HUES48 (cell line): ENCODE measurements around the gene H6PD.

Experiments
- H3K27ac ChIP-seq: one replicate; pipeline ENCODE4 v1.7.0; 2013; ENCODE audit warnings: low read depth, low read length, inconsistent platforms
- H3K27me3 ChIP-seq: 2 replicates; pipeline ENCODE4 v1.6.1; 2013; ENCODE audit warnings: mild to moderate bottlenecking, low read length; ENCODE audit not compliant: control insufficient read depth, insufficient read depth
- H3K36me3 ChIP-seq: 2 replicates; pipeline ENCODE4 v1.6.1; 2013; ENCODE audit warnings: low read length; ENCODE audit not compliant: control insufficient read depth, insufficient read depth
- H3K4me1 ChIP-seq: 2 replicates; pipeline ENCODE4 v1.6.1; 2013; ENCODE audit warnings: mild to moderate bottlenecking, low read length; ENCODE audit not compliant: control insufficient read depth, insufficient read depth
- H3K4me3 ChIP-seq: 2 replicates; pipeline ENCODE4 v1.5.1; 2013; ENCODE audit warnings: mild to moderate bottlenecking, low read depth, low read length
- H3K9ac ChIP-seq: 2 replicates; pipeline ENCODE4 v1.6.1; 2013; ENCODE audit warnings: mild to moderate bottlenecking, low read depth, low read length, moderate library complexity
- H3K9me3 ChIP-seq: 2 replicates; pipeline ENCODE4 v1.6.1; 2013; ENCODE audit warnings: low read length; ENCODE audit not compliant: control insufficient read depth, insufficient read depth

The H6PD gene

DNA sequence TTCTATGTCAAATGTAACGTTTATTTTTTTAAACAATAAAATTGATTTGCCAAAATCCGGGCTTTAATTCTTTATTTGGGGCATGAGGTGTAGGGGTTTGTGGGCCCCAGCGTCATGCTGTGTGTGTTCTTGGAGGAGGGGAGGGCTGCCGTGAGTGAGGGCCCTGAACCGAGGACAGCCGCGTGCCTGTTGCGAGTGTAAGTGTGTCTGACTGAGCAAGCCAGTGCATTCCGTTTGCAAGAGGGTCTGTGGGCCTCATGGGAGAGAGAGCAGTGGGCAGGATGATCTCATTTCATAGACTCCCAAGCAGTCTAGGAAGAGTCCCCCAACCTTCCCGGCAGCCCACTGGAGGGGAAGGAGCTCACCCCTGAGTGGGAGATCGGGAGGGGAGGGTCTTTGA, 36.7 kb downstream of the H6PD start:
- Histone ChIP-seq H3K36me3 (no peaks in the 10 kb centered on the region), H3K27ac (no peak overlapping the region), H3K9me3 (no peaks in the 10 kb centered on the region), H3K4me3 (no peak overlapping the region), H3K27me3 (no peaks in the 10 kb centered on the region), H3K4me1 (peaks cover 10% of the 10 kb centered on the region; the same call in 1 of the 2 replicates), H3K9ac (no peak overlapping the region)

DNA sequence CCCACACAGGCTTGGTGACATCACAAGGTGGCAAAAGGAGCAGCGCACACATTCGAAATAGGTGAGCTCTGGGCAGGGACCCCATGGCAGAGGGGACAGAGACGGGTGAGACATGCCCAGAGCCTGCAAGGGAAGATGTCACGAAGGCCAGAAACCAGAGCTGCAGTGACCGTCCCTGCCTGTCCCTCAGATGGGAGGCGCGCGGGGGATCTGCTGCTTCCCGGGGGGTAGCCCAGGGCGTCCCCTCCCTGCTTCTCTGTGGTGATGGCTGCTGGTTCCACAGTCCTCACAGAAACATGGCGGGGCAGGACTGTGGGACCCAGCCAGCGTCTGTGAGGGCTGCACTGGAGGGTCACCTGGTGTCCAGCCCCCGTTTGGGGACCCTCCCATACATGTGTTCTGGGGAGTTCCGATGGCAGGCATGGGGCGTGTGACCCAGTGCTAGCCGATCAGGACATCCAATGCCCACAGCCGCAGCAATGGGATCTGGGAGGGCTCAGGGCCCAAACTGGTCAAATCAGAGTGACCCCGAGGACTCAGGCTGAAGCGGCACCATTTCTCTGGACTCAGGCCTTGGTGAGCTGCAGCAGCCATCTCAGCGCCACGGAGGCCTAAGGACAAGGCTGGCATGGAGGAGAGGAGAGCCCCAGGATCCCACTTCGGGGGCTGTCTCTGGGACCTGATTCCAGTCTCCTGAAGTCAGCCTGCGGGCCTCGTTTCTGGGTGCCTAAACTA, 37.5 kb downstream of the H6PD start:
- no peak overlapping the region for H3K9ac ChIP-seq
- H3K36me3 ChIP-seq, result no peaks in the 10 kb centered on the region
- H3K27me3 ChIP-seq, result no peaks in the 10 kb centered on the region
- H3K4me3 ChIP-seq, result no peak overlapping the region
- H3K27ac ChIP-seq, result no peak overlapping the region
- no peaks in the 10 kb centered on the region for H3K9me3 ChIP-seq
- peaks cover 10% of the 10 kb centered on the region; the same call in 1 of the 2 replicates for H3K4me1 ChIP-seq

DNA sequence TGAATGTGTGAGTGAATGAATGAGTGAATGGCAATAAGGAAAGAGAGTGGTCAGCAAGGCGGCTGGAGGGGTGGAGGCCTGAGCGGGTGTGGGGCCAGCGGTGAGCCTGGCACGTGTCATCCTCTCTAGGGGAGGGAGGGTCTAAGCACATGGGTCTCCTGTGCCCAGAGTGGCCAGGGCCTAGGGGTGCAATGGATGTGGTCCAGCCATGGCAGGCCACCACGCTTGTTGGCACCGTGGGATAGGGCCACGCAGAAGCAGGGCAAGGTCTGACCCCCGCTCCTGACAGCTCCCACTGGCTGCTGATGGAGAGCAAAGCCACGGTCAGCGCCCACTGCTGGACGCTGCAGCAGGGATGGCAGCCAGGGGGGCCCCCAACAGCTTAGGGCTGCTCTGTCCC, 38.6 kb downstream of the H6PD start:
- H3K4me3 ChIP-seq, result no peak overlapping the region
- H3K4me1 ChIP-seq, result peaks cover 7% of the 10 kb centered on the region; the same call in 1 of the 2 replicates
- no peaks in the 10 kb centered on the region for H3K36me3 ChIP-seq
- no peaks in the 10 kb centered on the region for H3K27me3 ChIP-seq
- H3K9me3 ChIP-seq, result no peaks in the 10 kb centered on the region
- H3K9ac ChIP-seq, result no peak overlapping the region
- no peak overlapping the region for H3K27ac ChIP-seq

DNA sequence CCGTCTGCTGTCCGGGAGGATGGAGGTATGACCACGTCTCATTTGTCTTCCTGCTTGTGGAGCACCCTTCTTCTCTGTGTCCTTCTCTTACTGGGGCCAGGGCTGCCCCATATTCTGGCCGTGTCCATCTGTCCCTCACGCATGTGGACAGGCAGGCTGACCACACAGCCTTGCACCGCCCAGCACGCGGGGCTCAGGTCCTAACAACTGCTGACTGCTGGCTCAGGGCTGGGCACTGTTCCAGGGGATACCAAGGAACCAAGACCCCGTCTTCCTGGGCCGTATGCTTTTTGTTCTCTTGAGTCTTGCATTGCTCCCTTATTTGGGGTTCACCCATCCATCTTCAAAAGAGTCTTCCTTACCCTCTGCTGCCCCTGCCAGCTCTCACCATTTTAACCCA, 40.6 kb downstream of the H6PD start:
- peaks cover 7% of the 10 kb centered on the region; the same call in 1 of the 2 replicates for H3K4me1 ChIP-seq
- H3K27me3 ChIP-seq, result no peaks in the 10 kb centered on the region
- H3K9ac ChIP-seq, result no peak overlapping the region
- no peaks in the 10 kb centered on the region for H3K9me3 ChIP-seq
- H3K36me3 ChIP-seq, result no peaks in the 10 kb centered on the region
- no peak overlapping the region for H3K4me3 ChIP-seq
- H3K27ac ChIP-seq, result no peak overlapping the region

DNA sequence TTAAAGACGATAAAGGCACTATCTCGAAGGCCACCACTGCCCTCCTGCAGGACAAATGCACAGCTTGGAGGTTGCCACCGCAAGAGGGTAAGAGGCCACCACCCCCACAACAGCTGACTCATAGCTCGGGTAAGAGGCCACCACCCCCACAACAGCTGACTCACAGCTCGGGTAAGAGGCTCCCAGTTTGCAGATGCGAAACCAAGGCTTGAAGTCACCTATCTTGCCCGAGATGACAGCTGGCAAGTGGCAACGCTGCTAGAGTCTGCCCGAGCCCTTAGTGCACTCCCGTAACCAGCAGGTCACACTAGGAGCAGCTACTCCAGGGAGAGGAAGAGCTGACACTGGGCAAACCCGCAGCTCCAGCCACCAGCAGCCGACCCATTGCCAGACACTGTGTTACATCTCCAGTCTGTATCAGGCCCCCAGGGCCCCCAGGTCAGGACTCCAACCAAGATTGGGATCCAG, 41.0 kb downstream of the H6PD start:
- Histone ChIP-seq H3K4me1 (peaks cover 7% of the 10 kb centered on the region; the same call in 1 of the 2 replicates), H3K9ac (no peak overlapping the region), H3K4me3 (no peak overlapping the region), H3K27ac (no peak overlapping the region), H3K36me3 (no peaks in the 10 kb centered on the region), H3K9me3 (no peaks in the 10 kb centered on the region), H3K27me3 (no peaks in the 10 kb centered on the region)

DNA sequence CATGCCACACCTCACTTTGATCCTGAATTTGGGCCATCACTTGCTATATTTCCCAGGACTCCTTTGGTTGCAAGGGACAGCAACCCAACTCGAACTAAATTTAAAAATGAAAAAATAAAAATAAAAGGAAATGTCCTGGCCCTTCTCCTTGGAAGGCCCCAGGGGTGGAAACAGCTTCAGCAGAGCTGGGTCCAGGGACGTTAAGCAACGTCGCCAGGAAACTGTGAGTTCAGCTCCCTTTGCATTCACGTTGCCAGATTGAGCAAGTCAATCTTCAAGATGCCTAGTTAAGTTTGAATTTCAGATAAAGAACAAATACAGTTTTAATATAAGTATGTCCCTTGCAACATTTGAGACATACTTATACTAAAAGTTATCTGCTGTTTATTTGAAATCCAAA, 43.5 kb downstream of the H6PD start:
- H3K27me3 ChIP-seq, result no peaks in the 10 kb centered on the region
- no peaks in the 10 kb centered on the region for H3K9me3 ChIP-seq
- H3K4me1 ChIP-seq, result peaks cover 7% of the 10 kb centered on the region; the same call in 1 of the 2 replicates
- H3K9ac ChIP-seq, result no peak overlapping the region
- H3K4me3 ChIP-seq, result no peak overlapping the region
- H3K36me3 ChIP-seq, result no peaks in the 10 kb centered on the region
- no peak overlapping the region for H3K27ac ChIP-seq

DNA sequence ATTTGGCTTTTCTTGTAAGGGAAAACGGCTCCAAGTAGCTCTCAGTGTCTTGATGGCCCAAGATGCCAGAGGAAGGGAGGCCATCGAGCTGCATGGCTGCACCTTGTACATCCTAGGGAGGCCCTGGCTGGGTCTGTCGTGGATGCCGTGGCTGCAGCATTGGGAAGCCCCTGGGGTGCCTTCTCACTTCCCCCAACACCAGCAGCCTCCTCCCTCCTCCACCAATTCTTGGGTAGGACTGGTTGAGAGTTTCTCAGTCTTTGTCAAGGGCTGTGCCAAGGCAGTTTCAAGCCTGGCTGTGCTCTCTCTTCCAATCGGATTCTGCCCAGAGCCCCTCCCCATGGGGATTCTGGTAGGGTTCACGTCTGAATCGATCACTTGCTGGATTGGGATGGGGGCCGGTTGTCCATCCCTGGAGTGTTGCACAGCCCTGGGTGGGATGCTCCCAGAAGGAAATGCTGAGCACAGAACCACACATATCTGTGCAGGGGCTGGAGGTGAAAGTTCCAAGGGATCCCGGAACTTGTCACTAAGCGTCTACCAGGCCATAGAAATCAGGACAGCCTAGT, 44.1 kb downstream of the H6PD start:
- Histone ChIP-seq H3K27ac (no peak overlapping the region), H3K36me3 (no peaks in the 10 kb centered on the region), H3K9me3 (no peaks in the 10 kb centered on the region), H3K4me1 (peaks cover 7% of the 10 kb centered on the region; the same call in 1 of the 2 replicates), H3K9ac (no peak overlapping the region), H3K4me3 (no peak overlapping the region), H3K27me3 (no peaks in the 10 kb centered on the region)

DNA sequence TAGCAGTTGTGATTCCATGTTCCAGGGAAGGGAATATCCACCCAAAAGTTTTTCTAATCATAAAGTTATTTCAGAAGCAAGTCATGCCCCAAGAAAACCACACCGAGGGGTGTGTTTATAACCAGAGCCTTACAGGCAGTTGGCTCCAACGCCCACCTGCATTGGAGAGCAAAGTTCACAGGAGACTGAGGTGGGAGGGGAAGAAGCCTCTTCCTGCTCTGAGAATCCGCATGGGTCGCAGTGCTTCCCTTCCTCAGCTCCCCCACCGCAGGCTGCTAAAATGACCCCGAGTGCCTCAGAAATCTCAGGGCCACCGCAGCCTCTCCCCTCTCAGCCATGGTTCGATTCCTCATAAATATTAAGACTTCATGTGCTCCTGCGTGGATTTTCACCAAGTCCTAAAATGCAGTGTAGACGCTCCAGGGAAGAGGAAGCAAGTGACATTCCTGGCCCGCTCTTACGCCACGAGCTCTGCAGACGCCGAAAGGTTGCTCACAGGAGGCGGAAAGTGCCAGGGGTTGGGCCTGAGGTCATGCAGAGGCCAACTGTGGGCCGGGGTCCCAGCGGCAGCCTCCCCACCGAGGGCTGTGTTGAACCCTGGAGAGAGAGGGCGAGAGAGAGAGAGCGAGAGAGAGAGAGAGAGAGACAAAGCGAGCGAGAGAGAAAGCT, 44.7 kb downstream of the H6PD start:
- no peaks in the 10 kb centered on the region for H3K9me3 ChIP-seq
- H3K9ac ChIP-seq, result no peak overlapping the region
- H3K27me3 ChIP-seq, result no peaks in the 10 kb centered on the region
- no peaks in the 10 kb centered on the region for H3K36me3 ChIP-seq
- H3K4me3 ChIP-seq, result no peak overlapping the region
- peaks cover 7% of the 10 kb centered on the region; the same call in 1 of the 2 replicates for H3K4me1 ChIP-seq
- peak overlapping the region; percentile 0 for H3K27ac ChIP-seq

DNA sequence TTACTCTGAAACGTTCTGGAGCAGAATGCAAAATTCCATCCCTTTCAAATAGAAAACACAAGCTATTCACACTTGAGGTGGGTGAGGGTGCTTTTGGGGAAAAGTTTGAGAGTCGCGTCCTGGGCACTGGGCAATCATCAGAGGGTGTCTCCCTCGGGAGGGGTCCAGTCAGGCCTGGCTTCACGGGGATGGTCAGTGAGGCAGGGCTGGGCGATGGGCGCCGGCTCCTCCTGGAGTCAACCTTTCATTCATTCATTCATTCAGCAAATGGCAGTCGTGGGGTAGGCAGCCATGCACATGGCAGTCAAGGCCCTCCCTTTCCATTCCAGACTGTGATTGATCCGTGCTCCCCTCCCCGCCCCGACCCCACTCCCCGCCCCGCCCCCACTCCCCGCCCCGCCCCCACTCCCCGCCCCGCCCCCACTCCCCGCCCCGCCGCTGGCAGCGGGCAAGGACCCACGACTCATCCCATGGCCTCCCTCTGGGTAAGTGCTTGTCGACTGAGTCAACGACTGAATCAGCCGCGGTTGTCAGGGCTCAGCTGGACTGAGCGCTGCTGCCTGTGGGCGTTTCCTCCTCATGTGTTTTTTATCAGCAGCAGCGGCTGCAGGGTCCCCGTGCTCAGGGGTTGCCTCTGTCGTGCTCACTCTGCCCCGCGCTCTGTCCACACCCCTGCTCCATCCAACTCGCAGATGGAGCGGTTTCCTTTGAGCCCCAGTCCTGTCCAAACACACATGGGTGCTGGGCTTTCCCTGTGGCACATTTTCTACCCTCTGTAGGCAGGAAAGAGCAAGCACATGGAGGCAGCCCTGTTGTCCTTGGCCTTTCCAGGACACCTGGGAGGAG, 45.7 kb downstream of the H6PD start:
- H3K36me3 ChIP-seq, result no peaks in the 10 kb centered on the region
- H3K4me1 ChIP-seq, result peaks cover 7% of the 10 kb centered on the region; the same call in 1 of the 2 replicates
- no peak overlapping the region for H3K27ac ChIP-seq
- H3K9ac ChIP-seq, result no peak overlapping the region
- H3K4me3 ChIP-seq, result no peak overlapping the region
- no peaks in the 10 kb centered on the region for H3K27me3 ChIP-seq
- H3K9me3 ChIP-seq, result no peaks in the 10 kb centered on the region

DNA sequence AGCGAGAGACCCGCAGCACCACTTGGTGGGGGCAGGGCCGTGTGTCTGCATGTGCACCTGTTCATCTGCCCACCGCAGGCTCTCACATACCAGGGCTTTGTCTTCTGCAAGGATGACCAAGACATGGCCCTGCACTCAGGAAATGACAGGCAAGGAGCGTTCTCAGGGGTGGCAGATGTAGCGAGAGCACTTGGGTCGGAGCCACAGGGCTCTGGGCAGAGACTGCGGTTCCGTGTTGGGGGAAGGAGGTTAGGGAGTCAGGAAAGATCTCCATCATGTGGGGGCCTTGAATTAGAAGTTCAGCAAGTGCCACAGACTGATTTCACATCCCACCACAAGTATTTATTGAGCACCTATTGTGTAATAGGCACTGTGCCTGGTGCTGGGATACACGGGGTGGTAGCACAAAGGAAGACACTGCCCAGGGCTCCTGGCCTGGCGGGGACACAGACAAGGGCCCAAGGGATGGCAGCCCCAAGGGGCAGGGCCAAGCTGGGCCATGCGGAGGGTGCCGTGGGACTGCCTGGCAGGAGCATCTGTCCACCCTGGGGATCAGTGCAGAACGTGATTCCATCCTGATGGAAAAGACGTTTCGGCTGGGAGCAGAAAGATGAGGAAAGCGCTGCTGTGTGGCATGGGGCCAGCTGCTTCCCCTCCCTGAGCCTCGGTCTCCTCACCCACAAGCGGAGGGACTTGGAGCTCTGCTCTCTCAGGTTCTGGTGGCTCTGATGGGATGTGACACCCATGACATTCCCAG, 46.7 kb downstream of the H6PD start:
- H3K36me3 ChIP-seq, result no peaks in the 10 kb centered on the region
- no peaks in the 10 kb centered on the region for H3K9me3 ChIP-seq
- H3K9ac ChIP-seq, result no peak overlapping the region
- no peak overlapping the region for H3K4me3 ChIP-seq
- H3K27ac ChIP-seq, result no peak overlapping the region
- no peaks in the 10 kb centered on the region; the same call in 1 of the 2 replicates for H3K4me1 ChIP-seq
- H3K27me3 ChIP-seq, result no peaks in the 10 kb centered on the region
